ENCODE data around the gene CNPPD1. TPM values are rescaled to one million over a fixed set of nuclear protein-coding genes. Genes with fewer than 3 reads are reported as not detected.

The CNPPD1 gene
- total and polyA plus RNA-seq, 2 of the 8 experiments (the other 6 are each of a cell fraction or from before 2014, with no cell fraction given), result 32.9 to 35.9 TPM

DNA sequence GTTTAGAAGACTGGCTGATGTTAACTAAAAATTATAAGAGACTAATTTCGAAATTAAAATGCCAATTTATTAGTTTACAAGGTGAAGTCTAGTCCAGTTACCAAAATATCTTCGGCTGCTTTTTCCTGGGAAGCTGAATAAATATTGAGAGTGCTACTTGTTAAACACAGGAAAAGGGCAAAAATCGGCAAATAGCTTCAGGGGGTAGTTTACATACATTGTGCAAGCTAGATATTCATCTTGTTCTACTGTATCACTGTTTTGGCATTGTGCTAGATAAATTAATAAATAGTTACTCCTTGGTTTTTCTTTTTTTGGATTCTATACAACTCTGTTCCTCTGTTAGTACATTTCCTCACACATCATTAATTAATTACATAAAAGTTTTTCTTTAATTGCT is 45.4 kb downstream of the CNPPD1 start:
- no peak overlapping the region for H2BK120ac ChIP-seq (replicated peaks; ENCODE audit: low read depth, low read length)
- no peak overlapping the region for H3K9ac ChIP-seq (replicated peaks in 1 of 4; ENCODE audit: extremely low read depth in 1 of 4, low read depth in 3 of 4, low read length in 3 of 4)
- no peaks in the 10 kb centered on the region; a peak in 1 of 7 replicates for H3K4me1 ChIP-seq (replicated peaks in 1 of 4; ENCODE audit: control insufficient read depth in 3 of 4, insufficient read depth in 4 of 4, low read length in 3 of 4)
- H3K79me2 ChIP-seq (ENCODE audit: control insufficient read depth in 1 of 2, insufficient read depth in 2 of 2, low read length in 2 of 2), result no peaks in the 10 kb centered on the region
- H4K91ac ChIP-seq (replicated peaks; ENCODE audit: insufficient read length, low read length), result no peak overlapping the region
- no peak overlapping the region for H3K14ac ChIP-seq (ENCODE audit: insufficient read length)
- no peaks in the 10 kb centered on the region for H3K23me2 ChIP-seq (ENCODE audit: low read depth, low read length)
- DNase-seq (ENCODE audit: low read depth in 1 of 2, low spot score in 2 of 2), result no peak
- 92% methylated on average over 3 of the region's 3 CpGs; no CpG with 5 or more reads in 1 of the 2 experiments for WGBS, 2 experiments (ENCODE audit: extremely low coverage in 1 of 2, insufficient coverage in 1 of 2, insufficient read length in 1 of 2, insufficient replicate concordance in 2 of 2, low coverage in 1 of 2, low lambda C conversion rate in 2 of 2, missing lambda C conversion rate in 1 of 2)
- no peak overlapping the region for H3K23ac ChIP-seq (ENCODE audit: insufficient read length)
- H2AFZ ChIP-seq (ENCODE audit: low read length), result no peak overlapping the region
- no peak overlapping the region for H2BK15ac ChIP-seq (ENCODE audit: low read length)
- no peak overlapping the region for H3K4me2 ChIP-seq (ENCODE audit: insufficient read depth in 1 of 2, low read depth in 2 of 2, low read length in 2 of 2)
- H3K79me1 ChIP-seq (ENCODE audit: low read depth, low read length), result no peaks in the 10 kb centered on the region
- H4K5ac ChIP-seq (ENCODE audit: insufficient read length, low read depth, low read length), result no peak overlapping the region
- H3K4ac ChIP-seq (replicated peaks; ENCODE audit: insufficient read length, low read depth, low read length), result no peak overlapping the region
- H3K18ac ChIP-seq (ENCODE audit: extremely low read depth, low read length), result no peak overlapping the region
- H2BK12ac ChIP-seq (ENCODE audit: low read depth, low read length), result no peak overlapping the region
- no peak overlapping the region for H3K56ac ChIP-seq (replicated peaks; ENCODE audit: insufficient read length, low read depth, low read length)
- H2BK5ac ChIP-seq (ENCODE audit: low read depth, low read length), result no peak overlapping the region
- H2AK5ac ChIP-seq (ENCODE audit: low read depth, low read length), result no peak overlapping the region
- ChIA-PET POLR2A (ENCODE audit: partially characterized antibody) (no interaction called here), CTCF (ENCODE audit: partially characterized antibody) (interaction anchor here (1.0 to 37.2 kb wide), 10 partner anchors 8 to 102 kb away, joined by 3 to 1777 read pairs (median 6); partner anchors contain the start of genes CFAP65 and IHH)
- H3K4me3 ChIP-seq (ENCODE audit: extremely low read depth in 1 of 4, insufficient read depth in 2 of 4, low read depth in 3 of 4, low read length in 4 of 4), result no peak overlapping the region
- no peaks in the 10 kb centered on the region for H3K27me3 ChIP-seq (replicated peaks in 1 of 4; ENCODE audit: control insufficient read depth in 3 of 4, extremely low read depth in 1 of 4, insufficient read depth in 3 of 4, low read length in 3 of 4)
- H4K8ac ChIP-seq (ENCODE audit: extremely low read depth, insufficient read depth, low read length), result no peak overlapping the region
- no peak overlapping the region for H2BK20ac ChIP-seq (ENCODE audit: low read length)
- H3K9me3 ChIP-seq (ENCODE audit: insufficient read depth in 2 of 2, low read depth in 1 of 2, low read length in 1 of 2), result no peaks in the 10 kb centered on the region
- no peak for FAIRE-seq
- H3K27ac ChIP-seq (ENCODE audit: low read depth, low read length), result no peak overlapping the region
- no peaks in the 10 kb centered on the region for H4K20me1 ChIP-seq (replicated peaks in 1 of 2; ENCODE audit: control insufficient read depth in 1 of 2, insufficient read depth in 2 of 2, low read length in 2 of 2)
- H3K36me3 ChIP-seq (ENCODE audit: control insufficient read depth in 2 of 4, insufficient read depth in 4 of 4, low read length in 3 of 4), result no peaks in the 10 kb centered on the region
- no peak for TF ChIP-seq KDM1A (IDR thresholded peaks at IDR 0.05; ENCODE audit: borderline replicate concordance, low read length)
- TF ChIP-seq TCF12 (IDR thresholded peaks at IDR 0.05; ENCODE audit: low read depth, low read length), result no peak
- no peak for TF ChIP-seq SRF (IDR thresholded peaks at IDR 0.05; ENCODE audit: low read depth, low read length)
- no peak for TF ChIP-seq CBX8 (IDR thresholded peaks at IDR 0.05; ENCODE audit: borderline replicate concordance, low read depth, low read length)
- TF ChIP-seq HDAC2 (IDR thresholded peaks at IDR 0.05; ENCODE audit: borderline replicate concordance in 1 of 2, low read depth in 2 of 2, low read length in 2 of 2), result no peak
- TF ChIP-seq, protein P1, sequence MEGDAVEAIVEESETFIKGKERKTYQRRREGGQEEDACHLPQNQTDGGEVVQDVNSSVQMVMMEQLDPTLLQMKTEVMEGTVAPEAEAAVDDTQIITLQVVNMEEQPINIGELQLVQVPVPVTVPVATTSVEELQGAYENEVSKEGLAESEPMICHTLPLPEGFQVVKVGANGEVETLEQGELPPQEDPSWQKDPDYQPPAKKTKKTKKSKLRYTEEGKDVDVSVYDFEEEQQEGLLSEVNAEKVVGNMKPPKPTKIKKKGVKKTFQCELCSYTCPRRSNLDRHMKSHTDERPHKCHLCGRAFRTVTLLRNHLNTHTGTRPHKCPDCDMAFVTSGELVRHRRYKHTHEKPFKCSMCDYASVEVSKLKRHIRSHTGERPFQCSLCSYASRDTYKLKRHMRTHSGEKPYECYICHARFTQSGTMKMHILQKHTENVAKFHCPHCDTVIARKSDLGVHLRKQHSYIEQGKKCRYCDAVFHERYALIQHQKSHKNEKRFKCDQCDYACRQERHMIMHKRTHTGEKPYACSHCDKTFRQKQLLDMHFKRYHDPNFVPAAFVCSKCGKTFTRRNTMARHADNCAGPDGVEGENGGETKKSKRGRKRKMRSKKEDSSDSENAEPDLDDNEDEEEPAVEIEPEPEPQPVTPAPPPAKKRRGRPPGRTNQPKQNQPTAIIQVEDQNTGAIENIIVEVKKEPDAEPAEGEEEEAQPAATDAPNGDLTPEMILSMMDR (IDR thresholded peaks at IDR 0.05; ENCODE audit: control extremely low read depth in 1 of 3, insufficient read depth in 1 of 3, low read depth in 1 of 3, low read length in 3 of 3), result no peak
- TF ChIP-seq NRF1 (IDR thresholded peaks at IDR 0.05; ENCODE audit: low read depth, low read length), result no peak
- TF ChIP-seq, protein P2, sequence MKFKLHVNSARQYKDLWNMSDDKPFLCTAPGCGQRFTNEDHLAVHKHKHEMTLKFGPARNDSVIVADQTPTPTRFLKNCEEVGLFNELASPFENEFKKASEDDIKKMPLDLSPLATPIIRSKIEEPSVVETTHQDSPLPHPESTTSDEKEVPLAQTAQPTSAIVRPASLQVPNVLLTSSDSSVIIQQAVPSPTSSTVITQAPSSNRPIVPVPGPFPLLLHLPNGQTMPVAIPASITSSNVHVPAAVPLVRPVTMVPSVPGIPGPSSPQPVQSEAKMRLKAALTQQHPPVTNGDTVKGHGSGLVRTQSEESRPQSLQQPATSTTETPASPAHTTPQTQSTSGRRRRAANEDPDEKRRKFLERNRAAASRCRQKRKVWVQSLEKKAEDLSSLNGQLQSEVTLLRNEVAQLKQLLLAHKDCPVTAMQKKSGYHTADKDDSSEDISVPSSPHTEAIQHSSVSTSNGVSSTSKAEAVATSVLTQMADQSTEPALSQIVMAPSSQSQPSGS (IDR thresholded peaks at IDR 0.05; ENCODE audit: low read length), result no peak
- no peak for TF ChIP-seq SP2 (IDR thresholded peaks at IDR 0.05; ENCODE audit: low read length)
- no peak for TF ChIP-seq ASH2L (IDR thresholded peaks at IDR 0.05; ENCODE audit: low read length)

Measured in H1 (cell line).